AG04450 (cell line): ENCODE results near the gene CUL1. TPM values are rescaled to one million over a fixed set of nuclear protein-coding genes. Genes with fewer than 3 reads are reported as not detected.

Experiments used
- CTCF ChIA-PET: fragments of 300-600, 350-600 bp; formaldehyde crosslinking; extraction: SDS; loops from one replicate; lab custom pipeline; 2022; ENCODE audit warnings: antibody characterized with exemption, inconsistent platforms; lab: Charles Lee
- POLR2A ChIA-PET: fragments of 350-600 bp; formaldehyde crosslinking; extraction: SDS; loops from one replicate; lab custom pipeline; 2021; ENCODE audit warnings: antibody characterized with exemption, inconsistent platforms; lab: Yijun Ruan, JAX
- DNase-seq: peaks from one replicate; pipeline ENCODE4 v3.0.0-alpha.2; 2011; ENCODE audit warnings: low read depth, low spot score
- H3K27ac ChIP-seq: one replicate; pipeline ENCODE4 v1.5.1; 2012; ENCODE audit warnings: low read depth, low read length, control low read depth
- H3K27me3 ChIP-seq: one replicate; pipeline ENCODE4 v1.6.0; 2012; ENCODE audit warnings: low read length; ENCODE audit not compliant: control insufficient read depth, insufficient read depth
- H3K4me3 ChIP-seq: 2 replicates; pipeline ENCODE4 v1.5.1; 2011; ENCODE audit warnings: mild to moderate bottlenecking, low read depth, low read length, control low read depth
- H3K9me3 ChIP-seq: 2 replicates; pipeline ENCODE4 v1.5.1; 2012; ENCODE audit warnings: low read length; ENCODE audit not compliant: control insufficient read depth, insufficient read depth
- polyA plus RNA-seq: library from polyadenylated mRNA; depleted of rRNA; stranded (reverse); fragments of >200 nt; gene quantifications from 2 replicates; pipeline ENCODE4 v1.2.3, GENCODE V29; 2011
- TF ChIP-seq, protein P1 (sequence below): IDR thresholded peaks from 2 replicates; pipeline ENCODE4 v1.5.1; 2011; ENCODE audit warnings: low read depth, low read length, control low read depth, inconsistent platforms

Gene CUL1
- polyA plus RNA-seq, 1 experiment, result 56.8 TPM

GRCh38 chr7:148747274-148747673 lies 48.6 kb downstream of the CUL1 start:
- Histone ChIP-seq H3K9me3 (peaks cover 3% of the 10 kb centered on the region; the same call in 1 of the 2 replicates), H3K27ac (no peak overlapping the region), H3K4me3 (no peak overlapping the region), H3K27me3 (no peaks in the 10 kb centered on the region)
- TF ChIP-seq, protein P1, sequence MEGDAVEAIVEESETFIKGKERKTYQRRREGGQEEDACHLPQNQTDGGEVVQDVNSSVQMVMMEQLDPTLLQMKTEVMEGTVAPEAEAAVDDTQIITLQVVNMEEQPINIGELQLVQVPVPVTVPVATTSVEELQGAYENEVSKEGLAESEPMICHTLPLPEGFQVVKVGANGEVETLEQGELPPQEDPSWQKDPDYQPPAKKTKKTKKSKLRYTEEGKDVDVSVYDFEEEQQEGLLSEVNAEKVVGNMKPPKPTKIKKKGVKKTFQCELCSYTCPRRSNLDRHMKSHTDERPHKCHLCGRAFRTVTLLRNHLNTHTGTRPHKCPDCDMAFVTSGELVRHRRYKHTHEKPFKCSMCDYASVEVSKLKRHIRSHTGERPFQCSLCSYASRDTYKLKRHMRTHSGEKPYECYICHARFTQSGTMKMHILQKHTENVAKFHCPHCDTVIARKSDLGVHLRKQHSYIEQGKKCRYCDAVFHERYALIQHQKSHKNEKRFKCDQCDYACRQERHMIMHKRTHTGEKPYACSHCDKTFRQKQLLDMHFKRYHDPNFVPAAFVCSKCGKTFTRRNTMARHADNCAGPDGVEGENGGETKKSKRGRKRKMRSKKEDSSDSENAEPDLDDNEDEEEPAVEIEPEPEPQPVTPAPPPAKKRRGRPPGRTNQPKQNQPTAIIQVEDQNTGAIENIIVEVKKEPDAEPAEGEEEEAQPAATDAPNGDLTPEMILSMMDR, result no peak
- ChIA-PET CTCF (interaction anchor here (1.1 to 2.0 kb wide), 3 partner anchors 17 to 216 kb away, joined by 4 to 6 read pairs (median 4); no protein-coding TSS in a partner anchor), POLR2A (no interaction called here)
- DNase-seq, result no peak

DNA sequence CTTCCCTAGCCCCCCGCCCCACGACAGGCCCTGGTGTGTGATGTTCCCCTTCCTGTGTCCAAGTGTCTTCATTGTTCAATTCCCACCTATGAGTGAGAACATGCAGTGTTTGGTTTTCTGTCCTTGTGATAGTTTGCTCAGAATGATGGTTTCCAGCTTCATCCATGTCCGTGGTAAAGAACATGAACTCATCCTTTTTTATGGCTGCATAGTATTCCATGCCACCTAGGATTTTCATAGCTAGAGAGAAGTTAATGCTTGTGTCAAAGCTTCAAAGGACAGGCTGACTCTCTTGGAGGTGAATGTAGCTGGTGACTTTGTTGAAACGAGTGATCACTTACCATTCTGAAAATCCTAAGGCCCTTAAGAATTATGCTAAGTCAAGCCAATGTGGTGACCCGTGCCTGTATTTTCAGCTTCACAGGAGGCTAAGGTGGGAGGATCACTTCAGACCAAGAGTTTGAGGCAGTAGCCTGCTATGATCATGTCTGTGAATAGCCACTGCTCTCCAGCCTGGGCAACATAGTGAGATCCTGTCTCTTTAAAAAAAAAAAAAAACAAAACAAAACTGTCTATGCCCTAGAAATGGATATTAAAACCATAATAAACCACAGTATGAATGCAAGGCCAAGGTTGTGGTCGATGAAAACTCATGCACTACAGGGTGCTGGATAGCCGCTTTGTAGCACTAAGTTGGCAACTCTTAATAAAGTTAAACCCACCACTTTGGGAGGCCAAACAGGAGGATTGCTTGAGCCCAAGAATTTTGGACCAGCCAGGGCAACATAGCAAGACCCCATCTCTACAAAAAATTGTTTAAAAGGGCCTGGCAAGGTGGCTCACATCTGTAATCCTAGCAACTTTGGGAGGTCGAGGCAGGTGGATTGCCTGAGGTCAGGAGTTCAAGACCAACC lies 52.0 kb downstream of the CUL1 start:
- TF ChIP-seq, protein P1, result no peak
- H3K9me3 ChIP-seq, result no peaks in the 10 kb centered on the region
- POLR2A ChIA-PET, result no interaction called here
- H3K4me3 ChIP-seq, result no peak overlapping the region
- CTCF ChIA-PET, result no interaction called here
- H3K27me3 ChIP-seq, result no peaks in the 10 kb centered on the region
- no peak for DNase-seq
- no peak overlapping the region for H3K27ac ChIP-seq

DNA sequence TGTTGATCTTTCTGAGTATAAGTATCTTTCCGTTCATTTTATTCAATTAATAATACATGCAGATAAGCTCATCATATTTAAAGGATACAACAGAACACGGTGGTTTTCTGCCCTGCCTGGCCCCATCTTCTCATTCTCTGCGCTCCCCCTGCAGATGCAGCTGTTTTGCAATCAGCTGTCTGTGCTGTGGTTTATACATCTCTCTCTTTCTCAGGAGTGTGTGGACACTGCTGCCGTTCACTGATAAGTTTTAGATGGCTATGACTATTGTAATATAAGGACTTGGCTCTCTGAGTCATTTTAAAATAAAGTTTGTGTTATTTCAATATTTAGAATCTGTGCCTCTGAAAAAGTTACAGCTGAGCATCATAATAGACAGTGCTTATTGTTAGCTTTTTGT lies 54.5 kb downstream of the CUL1 start:
- H3K27me3 ChIP-seq, result no peaks in the 10 kb centered on the region
- no peaks in the 10 kb centered on the region for H3K9me3 ChIP-seq
- no peak overlapping the region for H3K4me3 ChIP-seq
- no peak overlapping the region for H3K27ac ChIP-seq
- TF ChIP-seq, protein P1, result no peak
- DNase-seq, result peak; percentile 13
- ChIA-PET POLR2A (no interaction called here), CTCF (interaction anchor here (0.7 to 1.7 kb wide), 2 partner anchors 178 to 210 kb away, joined by 3 to 4 read pairs; no protein-coding TSS in a partner anchor)

DNA sequence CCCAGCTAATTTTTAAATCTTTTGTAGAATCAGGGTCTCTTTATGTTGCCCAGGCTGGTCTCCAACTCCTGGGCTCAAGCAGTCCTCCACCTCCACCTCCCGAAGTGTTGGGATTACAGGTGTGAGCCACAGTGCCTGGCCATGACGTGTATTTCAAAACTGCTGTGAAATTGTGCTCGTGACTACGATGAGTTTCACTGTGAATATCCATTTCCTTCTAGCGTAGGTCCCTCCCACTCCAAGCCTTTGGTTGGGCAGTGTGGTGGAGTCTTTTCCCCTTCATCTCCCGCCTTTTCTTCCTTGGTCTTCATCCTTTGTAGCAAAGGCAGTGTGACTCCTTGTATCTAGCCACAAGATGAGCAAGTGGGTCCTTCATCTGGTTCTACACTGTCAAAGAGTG lies 56.2 kb downstream of the CUL1 start:
- TF ChIP-seq, protein P1, result no peak
- no peak for DNase-seq
- no peaks in the 10 kb centered on the region for H3K9me3 ChIP-seq
- no peak overlapping the region for H3K27ac ChIP-seq
- CTCF ChIA-PET, result interaction anchor here (1.0 kb wide), 1 partner anchor 22 kb away, joined by 3 read pairs; no protein-coding TSS in a partner anchor
- POLR2A ChIA-PET, result no interaction called here
- H3K27me3 ChIP-seq, result no peaks in the 10 kb centered on the region
- no peak overlapping the region for H3K4me3 ChIP-seq
